K562 (cell line): Measurements from ENCODE around the gene NLRP12. TPM values are rescaled to one million over a fixed set of nuclear protein-coding genes. Genes with fewer than 3 reads are reported as not detected.
A peak's percentile ranks its signal among the peaks of the same experiment; 100 is the strongest.

Experiments used
- E2F8 ChIP-seq: fragments of 450-650 bp; IDR thresholded peaks from 2 replicates; pipeline ENCODE4 v1.7.1; 2018; ENCODE audit warnings: mild to moderate bottlenecking, low read depth; ENCODE audit not compliant: partially characterized antibody
- GABPB1 ChIP-seq: sonication (generic); formaldehyde crosslinking; IDR thresholded peaks from 2 replicates; pipeline ENCODE4 v1.8.0; 2022; ENCODE audit warnings: mild to moderate bottlenecking, missing genetic modification reagents
- GATAD2B ChIP-seq: fragments of 450-650 bp; IDR thresholded peaks from 2 replicates; pipeline ENCODE4 v1.6.1; 2017; ENCODE audit warnings: mild to moderate bottlenecking, borderline replicate concordance
- MAFG ChIP-seq: fragments of 450-650 bp; conservative IDR thresholded peaks from 2 replicates; pipeline ENCODE4 v1.6.1; 2016; ENCODE audit warnings: missing genetic modification characterization, missing compliant biosample characterization
- MYBL2 ChIP-seq, 2 experiments: fragments of 450-650 bp in 1 of 2; sonication (generic) in 1 of 2; formaldehyde crosslinking in 1 of 2; IDR thresholded peaks; 2 replicates each; pipeline versions ENCODE4 v1.6.1 to v1.8.1; 2017 to 2022; ENCODE audit warnings: borderline replicate concordance in 1 of 2, inconsistent platforms in 1 of 2, low read depth in 1 of 2, mild to moderate bottlenecking in 1 of 2, missing genetic modification reagents in 1 of 2, moderate library complexity in 1 of 2
- MYC ChIP-seq, 2 experiments: fragments of 250-450 bp in 1 of 2; sonication (Bioruptor Pico) in 1 of 2; IDR thresholded peaks; 2 replicates each; pipeline versions ENCODE4 v1.5.1 to v1.6.1; 2012 to 2021; ENCODE audit warnings: low read depth in 2 of 2, borderline replicate concordance in 1 of 2, improper control_type of control experiment in 1 of 2, low read length in 1 of 2, mild to moderate bottlenecking in 1 of 2, moderate library complexity in 1 of 2
- RAD51 ChIP-seq: fragments of 450-650 bp; IDR thresholded peaks from 2 replicates; pipeline ENCODE4 v1.7.1; 2016; ENCODE audit warnings: low read depth, mild to moderate bottlenecking, borderline replicate concordance
- RBM22 ChIP-seq: fragments of 200-400 bp; formaldehyde crosslinking; IDR thresholded peaks from 2 replicates; pipeline ENCODE4 v1.6.1; 2018; ENCODE audit warnings: low read length, low read depth; ENCODE audit not compliant: poor library complexity, severe bottlenecking
- SMAD3 ChIP-seq: fragments of 450-650 bp; formaldehyde crosslinking; conservative IDR thresholded peaks from 2 replicates; pipeline ENCODE4 v1.4.0; 2020; ENCODE audit warnings: mild to moderate bottlenecking
- SRSF9 ChIP-seq: fragments of 200-400 bp; formaldehyde crosslinking; IDR thresholded peaks from 2 replicates; pipeline ENCODE4 v1.6.1; 2017; ENCODE audit warnings: low read depth, low read length, borderline replicate concordance
- TAF1 ChIP-seq: IDR thresholded peaks from 2 replicates; pipeline ENCODE4 v1.6.1; 2011; ENCODE audit warnings: mild to moderate bottlenecking, low read length, moderate library complexity; ENCODE audit not compliant: insufficient read depth, control insufficient read depth, severe bottlenecking; ENCODE audit errors: extremely low read depth
- TARDBP ChIP-seq: fragments of 450-650 bp; IDR thresholded peaks from 2 replicates; pipeline ENCODE4 v1.6.1; 2016
- ZBTB1 ChIP-seq: sonication (generic); formaldehyde crosslinking; IDR thresholded peaks from 2 replicates; pipeline ENCODE4 v1.8.1; 2023; ENCODE audit warnings: missing genetic modification reagents, low read depth, mild to moderate bottlenecking, borderline replicate concordance
- ZBTB12 ChIP-seq: fragments of 250-450 bp; sonication (Bioruptor Pico); IDR thresholded peaks from 2 replicates; pipeline ENCODE4 v1.4.0; 2020
- ZNF212 ChIP-seq: fragments of 450-650 bp; formaldehyde crosslinking; IDR thresholded peaks from 2 replicates; pipeline ENCODE4 v1.4.0; 2020; ENCODE audit warnings: mild to moderate bottlenecking
- ZNF436 ChIP-seq: fragments of 250-450, 450-650 bp; sonication (Bioruptor Pico); formaldehyde crosslinking; IDR thresholded peaks from 2 replicates; pipeline ENCODE4 v1.7.0; 2020; ENCODE audit warnings: mild to moderate bottlenecking
- polyA plus RNA-seq, 8 experiments: library from polyadenylated mRNA; depleted of rRNA in 4 of 8; stranded (reverse) in 5 of 8; unstranded in 3 of 8; fragments of >200 nt; fragmentation: Nextera tagmentation in 2 of 8; fragmentation: Illumina TruSeq in 1 of 8; extraction: Ambion mirVana in 2 of 8; extraction: Trizol in 1 of 8; gene quantifications; 2 replicates each; pipeline versions ENCODE4 v1.2.1 to v1.2.3, GENCODE V29; 2011 to 2014; ENCODE audit warnings: inconsistent platforms in 1 of 8, missing spikeins in 1 of 8
- total RNA-seq, 7 experiments: library from RNA; depleted of rRNA in 6 of 7; stranded (reverse); fragments of >200 nt in 6 of 7; fragmentation: Illumina TruSeq in 2 of 7; extraction: Trizol in 2 of 7; gene quantifications; 2 replicates each; pipeline versions ENCODE4 v1.2.1 to v1.2.3, GENCODE V29; 2011 to 2021; ENCODE audit warnings: low replicate concordance in 1 of 7
- TF ChIP-seq, protein P1 (sequence below): fragments of 450-650 bp; IDR thresholded peaks from 2 replicates; pipeline ENCODE4 v1.6.1; 2016
- TF ChIP-seq, protein P2 (sequence below), 2 experiments: IDR thresholded peaks; 2 replicates each; pipeline ENCODE4 v1.6.1; 2011; ENCODE audit warnings: borderline replicate concordance in 1 of 2, control low read depth in 1 of 2, low read depth in 1 of 2, low read length in 1 of 2, mild to moderate bottlenecking in 1 of 2, mixed read lengths in 1 of 2, moderate library complexity in 1 of 2; ENCODE audit not compliant: insufficient read depth in 1 of 2, insufficient read length in 1 of 2, poor library complexity in 1 of 2, severe bottlenecking in 1 of 2; ENCODE audit errors: extremely low read depth in 1 of 2

The NLRP12 gene
- total and polyA plus RNA-seq, 9 of the 15 experiments (the other 6 are each of a cell fraction or from before 2014, with no cell fraction given): not detected

- TF ChIP-seq E2F8 (peak; percentile 85), SMAD3 (no peak), ZBTB1 (CRISPR knock-in tag) (no peak; the same call in 1 of the 2 replicates), MAFG (no peak), TAF1 (peak; percentile 66), TARDBP (peak; percentile 89), ZNF212 (CRISPR knock-in tag) (no peak), MYBL2 (IDR thresholded peaks at IDR 0.05; ENCODE audit: low read depth) (peak; percentile 56), MYBL2 (CRISPR knock-in tag; IDR thresholded peaks at IDR 0.05; ENCODE audit: borderline replicate concordance) (no peak), ZBTB12 (no peak; the same call in 1 of the 2 replicates), ZNF436 (CRISPR knock-in tag) (no peak), GABPB1 (CRISPR knock-in tag) (peak; percentile 67; the same call in 1 of the 2 replicates), RBM22 (no peak), RAD51 (no peak), SRSF9 (no peak), MYC (IDR thresholded peaks at IDR 0.05; ENCODE audit: low read depth, low read length) (peak; percentile 72; the same call in 1 of the 2 replicates), MYC (CRISPR knock-in tag; IDR thresholded peaks at IDR 0.05; ENCODE audit: borderline replicate concordance, low read depth) (0 out of 2 replicates have a peak, but pooled peaks have one; percentile 18), GATAD2B (peak; percentile 90; the same call in 1 of the 2 replicates)
- TF ChIP-seq, protein P1, sequence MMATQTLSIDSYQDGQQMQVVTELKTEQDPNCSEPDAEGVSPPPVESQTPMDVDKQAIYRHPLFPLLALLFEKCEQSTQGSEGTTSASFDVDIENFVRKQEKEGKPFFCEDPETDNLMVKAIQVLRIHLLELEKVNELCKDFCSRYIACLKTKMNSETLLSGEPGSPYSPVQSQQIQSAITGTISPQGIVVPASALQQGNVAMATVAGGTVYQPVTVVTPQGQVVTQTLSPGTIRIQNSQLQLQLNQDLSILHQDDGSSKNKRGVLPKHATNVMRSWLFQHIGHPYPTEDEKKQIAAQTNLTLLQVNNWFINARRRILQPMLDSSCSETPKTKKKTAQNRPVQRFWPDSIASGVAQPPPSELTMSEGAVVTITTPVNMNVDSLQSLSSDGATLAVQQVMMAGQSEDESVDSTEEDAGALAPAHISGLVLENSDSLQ: peak; percentile 38; the same call in 1 of the 2 replicates
- TF ChIP-seq, protein P2, sequence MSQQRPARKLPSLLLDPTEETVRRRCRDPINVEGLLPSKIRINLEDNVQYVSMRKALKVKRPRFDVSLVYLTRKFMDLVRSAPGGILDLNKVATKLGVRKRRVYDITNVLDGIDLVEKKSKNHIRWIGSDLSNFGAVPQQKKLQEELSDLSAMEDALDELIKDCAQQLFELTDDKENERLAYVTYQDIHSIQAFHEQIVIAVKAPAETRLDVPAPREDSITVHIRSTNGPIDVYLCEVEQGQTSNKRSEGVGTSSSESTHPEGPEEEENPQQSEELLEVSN (IDR thresholded peaks at IDR 0.05; ENCODE audit: borderline replicate concordance in 1 of 2, extremely low read depth in 1 of 2, insufficient read depth in 1 of 2, insufficient read length in 1 of 2, low read depth in 1 of 2, low read length in 1 of 2, poor library complexity in 1 of 2, severe bottlenecking in 1 of 2): peak in 1 of 2 experiments; percentile 79
Measured at GRCh38 chr19:53868892-53869804, 45.0 kb upstream of the NLRP12 start (continued).
